HG02981 (cell line): ENCODE measurements around the gene PRDM10.

Source experiments
- ATAC-seq: cut with Tn5 transposase; IDR thresholded peaks from one replicate; pipeline ENCODE4 v1.9.1; 2021; ENCODE audit warnings: mild to moderate bottlenecking, moderate library complexity; ENCODE audit not compliant: unreplicated experiment

The PRDM10 gene

GRCh38 chr11:129946965-129947364 lies 55.7 kb downstream of the PRDM10 start:
- ATAC-seq = no peak

- ATAC-seq = no peak
Measured at GRCh38 chr11:129946256-129946655, 56.4 kb downstream of the PRDM10 start.

GRCh38 chr11:129945373-129945772 lies 57.3 kb downstream of the PRDM10 start:
- ATAC-seq = no peak

GRCh38 chr11:129944696-129945095 lies 57.9 kb downstream of the PRDM10 start:
- no peak for ATAC-seq

GRCh38 chr11:129943036-129943435 lies 59.6 kb downstream of the PRDM10 start:
- no peak for ATAC-seq

GRCh38 chr11:129939510-129939909 lies 63.1 kb downstream of the PRDM10 start:
- no peak for ATAC-seq

- no peak for ATAC-seq
Measured at GRCh38 chr11:129938764-129939163, 63.9 kb downstream of the PRDM10 start.

GRCh38 chr11:129937592-129938238 lies 64.9 kb downstream of the PRDM10 start:
- ATAC-seq = no peak

- ATAC-seq = no peak
Measured at GRCh38 chr11:129935723-129936122, 66.9 kb downstream of the PRDM10 start.

- no peak for ATAC-seq
Measured at GRCh38 chr11:129933891-129934290, 68.7 kb downstream of the PRDM10 start.

GRCh38 chr11:129933262-129933661 lies 69.4 kb downstream of the PRDM10 start:
- ATAC-seq = no peak

GRCh38 chr11:129932381-129933067 lies 70.1 kb downstream of the PRDM10 start:
- no peak for ATAC-seq

- no peak for ATAC-seq
Measured at GRCh38 chr11:129930743-129931142, 71.9 kb downstream of the PRDM10 start.

GRCh38 chr11:129930296-129930695 lies 72.3 kb downstream of the PRDM10 start:
- ATAC-seq = no peak

GRCh38 chr11:129929721-129930120 lies 72.9 kb downstream of the PRDM10 start:
- ATAC-seq = no peak

GRCh38 chr11:129928923-129929692 lies 73.5 kb downstream of the PRDM10 start:
- no peak for ATAC-seq

- no peak for ATAC-seq
Measured at GRCh38 chr11:129922674-129923073, 80.0 kb downstream of the PRDM10 start.

GRCh38 chr11:129918361-129918760 lies 84.3 kb downstream of the PRDM10 start:
- ATAC-seq = no peak

- ATAC-seq = no peak
Measured at GRCh38 chr11:129917231-129917630, 85.4 kb downstream of the PRDM10 start.

- ATAC-seq = no peak
Measured at GRCh38 chr11:129911298-129911697, 91.3 kb downstream of the PRDM10 start.

- no peak for ATAC-seq
Measured at GRCh38 chr11:129910360-129910759, 92.3 kb downstream of the PRDM10 start.

- ATAC-seq = no peak
Measured at GRCh38 chr11:129905402-129905801, 97.2 kb downstream of the PRDM10 start.
